GM18526 (cell line): ENCODE results near the gene TRABD2B.

Experiments
- POLR2A ChIP-seq: IDR thresholded peaks from 3 replicates; pipeline ENCODE4 v1.6.1; 2011; ENCODE audit not compliant: insufficient read length; ENCODE audit errors: extremely low read depth

TRABD2B gene

DNA sequence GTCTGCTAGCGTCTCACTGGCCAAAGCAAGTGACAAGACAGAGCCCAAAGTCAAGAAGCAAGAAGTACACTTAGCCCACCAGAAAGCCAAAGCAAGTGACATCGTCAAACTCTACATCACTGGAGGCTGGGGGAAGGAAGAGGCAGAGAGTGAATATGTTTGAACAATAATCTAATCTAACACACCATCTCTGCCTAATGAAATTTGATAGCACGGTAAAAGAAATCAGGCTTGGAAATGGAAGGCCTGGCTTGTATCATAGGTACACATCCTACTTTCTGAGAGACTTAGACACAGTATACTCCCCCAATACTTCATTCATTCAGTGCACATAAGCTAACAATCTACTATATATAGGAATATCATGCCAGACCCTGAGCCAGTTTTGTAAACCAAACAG is 26.3 kb downstream of the TRABD2B start:
- TF ChIP-seq POLR2A, result no peak

DNA sequence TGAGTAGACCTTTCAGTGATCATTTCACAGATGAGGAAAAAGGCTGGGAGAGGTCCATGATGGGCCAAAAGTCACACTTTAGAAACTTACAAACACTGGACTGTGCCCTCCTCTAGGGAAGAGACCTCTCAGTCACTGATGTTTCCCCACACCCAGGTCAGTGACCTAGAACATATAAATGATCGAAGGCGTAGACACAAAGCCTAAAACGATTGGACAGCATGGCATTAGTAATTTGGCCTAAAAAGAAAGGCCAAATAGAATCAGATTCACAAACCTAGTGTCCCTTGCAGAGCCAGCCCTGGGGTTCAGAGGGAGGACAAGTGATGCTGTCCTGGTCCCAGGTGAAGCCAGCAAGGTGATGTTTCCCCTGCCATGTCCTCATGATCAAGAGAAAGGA is 27.7 kb downstream of the TRABD2B start:
- TF ChIP-seq POLR2A, result no peak

DNA sequence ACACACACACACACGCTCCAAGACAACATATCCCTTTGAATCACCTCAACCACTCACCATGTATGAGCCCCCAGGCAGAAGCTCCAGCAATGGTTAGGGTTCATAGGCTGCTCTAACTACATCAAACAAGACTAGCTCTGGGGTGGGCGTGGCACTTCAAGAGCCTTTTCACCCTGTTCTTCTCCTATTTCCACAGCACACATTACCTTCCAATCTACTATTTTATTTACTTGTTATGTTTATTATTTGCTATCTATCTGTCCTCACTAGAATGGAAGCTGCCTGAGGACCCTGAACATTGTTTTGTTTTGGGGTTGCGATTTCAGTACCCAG is 28.7 kb downstream of the TRABD2B start:
- no peak for TF ChIP-seq POLR2A

DNA sequence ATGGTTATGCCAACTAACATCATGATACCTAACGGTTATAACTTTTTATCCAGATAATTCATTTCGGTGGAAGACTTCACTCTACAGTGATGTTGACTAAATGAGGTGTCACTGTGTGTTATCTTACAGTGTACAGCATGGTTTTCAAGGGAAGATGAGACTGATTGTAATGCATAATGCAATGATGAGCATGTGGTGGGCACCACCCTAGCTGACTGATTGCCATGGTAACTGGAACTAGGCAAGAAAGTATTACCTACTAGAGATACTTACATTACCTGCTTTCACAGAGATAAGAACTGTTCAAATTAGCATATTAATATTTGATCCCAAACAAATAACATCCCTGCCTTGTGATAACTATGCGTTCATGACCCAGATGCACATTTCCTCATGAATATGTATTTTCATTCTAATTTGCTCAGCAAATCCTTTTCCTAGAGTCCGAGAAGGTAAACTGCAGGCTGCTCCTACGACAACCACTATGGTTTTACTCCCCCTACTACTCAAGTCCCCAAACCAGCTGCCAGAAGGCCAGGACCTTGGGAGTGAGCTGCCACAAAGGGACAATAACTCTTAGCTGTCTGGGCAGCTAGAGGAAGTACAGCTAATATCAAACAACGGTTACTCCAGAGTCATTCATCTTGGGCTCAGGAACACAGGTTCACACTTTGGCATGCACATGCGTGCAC is 29.2 kb downstream of the TRABD2B start:
- no peak for TF ChIP-seq POLR2A

DNA sequence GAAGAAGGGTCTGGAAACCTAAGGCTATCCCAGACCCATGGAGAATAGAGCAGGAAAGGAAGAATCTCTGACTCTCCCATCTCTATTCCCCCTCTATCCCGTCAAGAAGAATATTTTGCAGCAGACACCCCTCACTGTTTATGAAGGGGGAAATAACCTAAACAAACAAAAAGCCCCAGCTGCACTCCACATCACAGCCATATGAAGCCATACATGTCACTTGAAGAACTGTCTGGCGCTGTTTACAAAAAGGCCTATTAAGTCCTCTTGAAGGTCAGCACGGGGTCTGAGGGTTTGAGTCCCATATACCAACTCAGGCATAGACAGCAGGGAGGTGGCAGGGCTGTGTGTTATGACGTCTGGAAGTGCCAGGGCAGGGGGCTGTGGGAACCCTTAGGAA is 31.4 kb downstream of the TRABD2B start:
- no peak for TF ChIP-seq POLR2A

GRCh38 chr1:47964636-47965035 is 32.5 kb downstream of the TRABD2B start:
- no peak for TF ChIP-seq POLR2A

DNA sequence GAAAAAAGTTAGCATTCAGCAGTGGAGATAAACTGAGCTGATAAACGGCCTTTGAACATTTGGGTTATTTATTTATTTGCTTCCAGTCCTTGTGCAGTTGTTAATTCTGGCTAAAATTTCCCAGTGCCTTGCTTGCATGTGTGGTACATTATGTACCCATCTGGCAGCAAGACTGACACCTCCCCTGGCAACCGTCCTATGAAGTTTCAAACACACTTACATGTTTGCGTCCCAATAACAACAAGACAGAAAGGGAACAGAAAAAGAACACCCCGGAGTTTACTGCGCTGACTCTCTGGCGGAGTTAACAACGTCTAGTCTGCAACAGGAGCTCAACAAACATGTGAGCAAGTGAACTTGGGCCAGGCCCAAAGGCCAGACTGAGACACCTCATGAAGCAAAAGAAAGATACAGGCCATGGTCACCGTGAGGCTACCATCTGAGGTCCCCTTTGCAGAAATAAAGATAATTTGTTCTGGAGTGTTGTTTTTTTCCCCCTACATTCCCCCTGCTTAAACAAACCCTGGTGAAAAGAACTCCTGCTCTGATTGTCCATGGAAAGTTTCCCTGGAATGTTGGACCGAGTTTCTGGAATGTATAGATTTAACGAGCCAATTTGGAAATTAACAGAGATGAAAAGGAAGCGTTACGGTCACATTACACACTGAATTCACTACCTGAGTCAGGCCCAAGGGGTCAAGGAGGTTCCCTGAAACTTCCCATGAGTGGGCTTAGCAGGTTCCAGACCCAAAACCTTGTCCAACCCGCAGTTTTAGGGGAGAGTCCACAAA is 33.4 kb downstream of the TRABD2B start:
- no peak for TF ChIP-seq POLR2A

DNA sequence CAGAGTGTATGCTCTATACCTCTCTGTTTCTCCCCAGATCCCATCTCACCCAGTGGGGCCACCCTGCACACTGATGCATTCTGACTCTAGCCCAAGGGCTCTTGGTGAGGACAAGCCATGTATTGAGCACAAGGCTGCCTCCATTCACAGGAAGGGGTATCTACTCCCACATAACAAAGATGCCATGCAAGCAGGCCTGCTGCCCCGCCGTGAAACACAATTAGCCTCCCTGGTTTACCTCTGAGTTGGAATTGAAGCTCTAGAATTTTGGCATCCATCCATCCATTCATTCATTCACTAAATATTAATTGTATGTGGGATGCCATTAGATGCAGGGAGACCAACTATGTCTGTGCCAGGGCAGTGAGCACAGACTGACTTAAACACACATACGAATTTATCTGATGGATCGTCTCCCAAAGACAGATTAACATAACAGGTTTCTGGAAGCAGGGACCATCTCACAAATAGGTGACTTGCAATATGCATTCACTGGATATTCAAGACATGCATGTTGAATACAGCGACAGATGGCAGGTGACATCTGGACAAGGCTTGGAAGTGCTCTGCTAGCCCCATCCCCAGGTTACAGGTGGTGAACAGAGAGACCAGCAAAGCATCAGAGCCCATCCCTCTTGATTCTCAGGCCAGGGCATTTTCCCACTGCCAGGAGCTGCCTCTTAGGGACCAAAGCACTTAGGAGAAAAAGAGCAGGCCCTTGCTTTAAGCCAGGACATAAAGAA is 34.3 kb downstream of the TRABD2B start:
- TF ChIP-seq POLR2A, result no peak

DNA sequence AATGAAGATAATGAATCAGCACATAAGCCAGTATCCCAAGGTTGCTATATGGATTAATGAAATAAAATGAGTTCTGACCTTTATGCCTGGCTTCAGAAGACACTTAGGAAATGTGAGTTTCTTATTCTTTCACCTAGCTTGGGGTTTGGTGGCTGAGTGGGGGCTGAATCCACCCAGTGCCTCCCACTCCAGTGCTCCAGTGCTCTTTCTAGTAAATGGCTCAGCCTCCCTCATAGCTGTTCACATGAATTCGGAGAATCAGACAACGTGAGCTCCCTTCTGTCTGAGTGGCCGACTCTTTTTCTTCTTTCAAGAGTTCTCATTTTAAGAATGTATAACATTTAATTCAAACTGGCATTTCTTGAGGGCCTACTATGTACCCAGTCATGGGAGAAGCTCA is 43.5 kb downstream of the TRABD2B start:
- TF ChIP-seq POLR2A, result no peak

GRCh38 chr1:47951545-47952235 is 45.5 kb downstream of the TRABD2B start:
- TF ChIP-seq POLR2A, result no peak

- no peak for TF ChIP-seq POLR2A
Measured at GRCh38 chr1:47951026-47951425, 46.2 kb downstream of the TRABD2B start.

DNA sequence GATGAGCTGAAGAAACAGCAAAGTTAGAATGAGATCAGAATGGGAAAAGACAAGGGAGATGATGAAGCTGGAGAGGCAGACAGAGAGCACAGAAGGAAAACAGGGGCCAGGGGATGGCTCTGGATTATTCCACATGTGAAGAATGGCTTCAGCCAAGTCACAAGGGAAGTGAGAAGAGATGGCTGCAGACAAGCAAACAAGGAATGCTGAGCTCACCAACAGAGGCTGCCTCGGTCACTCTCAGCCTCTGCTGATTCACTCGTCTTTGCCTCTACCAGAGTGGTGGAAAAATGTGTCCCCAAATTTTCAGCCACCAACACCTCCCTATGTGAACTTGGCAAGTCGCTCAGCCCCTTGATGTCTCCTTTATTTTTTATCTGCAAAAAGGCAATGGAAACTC is 46.7 kb downstream of the TRABD2B start:
- TF ChIP-seq POLR2A, result no peak

DNA sequence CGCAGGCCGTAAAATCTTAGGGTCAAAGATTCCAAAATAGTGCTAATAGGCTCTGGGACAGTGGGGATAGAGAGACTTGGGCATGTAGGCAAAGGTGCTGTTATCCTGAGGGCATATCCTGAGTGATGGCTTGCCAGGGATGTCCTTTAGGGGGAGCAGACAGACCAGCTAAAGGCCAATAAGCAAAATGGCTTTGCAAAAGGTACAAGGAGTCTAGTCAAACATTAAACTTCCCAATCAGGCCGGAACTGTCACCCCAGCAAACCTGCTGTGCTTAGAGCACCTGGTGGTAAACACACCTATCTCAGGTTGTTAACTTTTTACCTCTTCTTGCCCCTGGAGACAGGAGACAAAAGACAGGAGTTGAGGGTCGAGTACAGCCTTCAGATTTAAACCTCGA is 49.1 kb downstream of the TRABD2B start:
- TF ChIP-seq POLR2A, result no peak

GRCh38 chr1:47947531-47947930 is 49.7 kb downstream of the TRABD2B start:
- no peak for TF ChIP-seq POLR2A

DNA sequence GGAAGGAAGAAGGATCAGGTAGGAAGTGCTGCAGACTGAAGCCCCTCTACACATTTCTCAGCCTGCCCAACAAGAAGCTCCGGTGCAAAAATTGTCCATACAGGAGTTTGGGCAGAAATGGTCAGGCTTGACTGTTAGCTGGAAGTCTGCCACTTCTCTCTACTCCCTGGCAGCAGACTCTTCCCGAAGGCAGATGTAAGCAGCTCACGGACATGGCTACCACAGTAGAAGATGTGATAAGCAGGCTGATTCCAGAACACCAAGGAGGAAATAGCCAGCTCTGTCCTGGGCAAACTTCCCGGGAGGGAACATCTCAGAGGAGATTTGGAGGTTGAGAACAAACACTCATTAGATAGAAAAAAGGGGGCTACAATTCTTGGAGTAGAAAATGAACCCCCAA is 52.6 kb downstream of the TRABD2B start:
- no peak for TF ChIP-seq POLR2A

GRCh38 chr1:47942240-47942629 is 55.0 kb downstream of the TRABD2B start:
- TF ChIP-seq POLR2A, result no peak
